ENCODE results near the gene DDX55. TPM values are rescaled to one million over a fixed set of nuclear protein-coding genes. Genes with fewer than 3 reads are reported as not detected.
"Not testable (repeated sequence)": the region's sequence is repeated elsewhere in the genome, so short reads cannot be mapped to it uniquely, and the experiment has no call there.

DDX55 gene
- total RNA-seq, 1 experiment from 2014 or later: 30.5 TPM

GRCh38 chr12:123578243-123578642 is 23.7 kb upstream of the DDX55 start:
- TF ChIP-seq CTCF (IDR thresholded peaks at IDR 0.05; ENCODE audit: unreplicated experiment): no peak
- Mint-ChIP-seq H3K9me3 (ENCODE audit: unreplicated experiment) (no peaks in the 10 kb centered on the region), H3K4me3 (ENCODE audit: unreplicated experiment) (no peak overlapping the region), H3K27ac (ENCODE audit: low read depth, unreplicated experiment) (no peak overlapping the region), H3K27me3 (ENCODE audit: insufficient read depth, unreplicated experiment) (no peaks in the 10 kb centered on the region), H3K4me1 (ENCODE audit: insufficient read depth, unreplicated experiment) (peaks cover 9% of the 10 kb centered on the region), H3K36me3 (ENCODE audit: insufficient read depth, unreplicated experiment) (peaks cover 17% of the 10 kb centered on the region)
- POLR2A ChIA-PET: interaction anchor here (0.6 kb wide), 3 partner anchors 105 to 1354 kb away, joined by 3 read pairs; no protein-coding TSS in a partner anchor
- intact Hi-C loops (cut with micrococcal nuclease): no loop called here
- no TSS peak for BruUV-seq (replicated peaks)
- no peak for DNase-seq (ENCODE audit: unreplicated experiment)
- CTCF ChIA-PET: interaction anchor here (0.6 kb wide), 2 partner anchors 29 to 309 kb away, joined by 3 to 5 read pairs; no protein-coding TSS in a partner anchor

GRCh38 chr12:123578829-123579228 is 23.1 kb upstream of the DDX55 start:
- H3K4me1 Mint-ChIP-seq (ENCODE audit: insufficient read depth, unreplicated experiment); BruUV-seq (replicated peaks); intact Hi-C loops (cut with micrococcal nuclease); CTCF ChIA-PET; DNase-seq (ENCODE audit: unreplicated experiment); H3K9me3 Mint-ChIP-seq (ENCODE audit: unreplicated experiment); H3K4me3 Mint-ChIP-seq (ENCODE audit: unreplicated experiment); H3K27ac Mint-ChIP-seq (ENCODE audit: low read depth, unreplicated experiment); H3K27me3 Mint-ChIP-seq (ENCODE audit: insufficient read depth, unreplicated experiment): not testable (repeated sequence)
- POLR2A ChIA-PET: interaction anchor here (0.6 kb wide), 1 partner anchor 1355 kb away, joined by 3 read pairs; no protein-coding TSS in a partner anchor
- H3K36me3 Mint-ChIP-seq (ENCODE audit: insufficient read depth, unreplicated experiment): peaks cover 17% of the 10 kb centered on the region

GRCh38 chr12:123580772-123581171 is 21.1 kb upstream of the DDX55 start:
- TF ChIP-seq CTCF (IDR thresholded peaks at IDR 0.05; ENCODE audit: unreplicated experiment): no peak
- Mint-ChIP-seq H3K4me3 (ENCODE audit: unreplicated experiment) (no peak overlapping the region), H3K27me3 (ENCODE audit: insufficient read depth, unreplicated experiment) (no peaks in the 10 kb centered on the region), H3K4me1 (ENCODE audit: insufficient read depth, unreplicated experiment) (peaks cover 15% of the 10 kb centered on the region), H3K36me3 (ENCODE audit: insufficient read depth, unreplicated experiment) (peaks cover 24% of the 10 kb centered on the region), H3K27ac (ENCODE audit: low read depth, unreplicated experiment) (no peak overlapping the region), H3K9me3 (ENCODE audit: unreplicated experiment) (no peaks in the 10 kb centered on the region)
- DNase-seq (ENCODE audit: unreplicated experiment): no peak
- intact Hi-C loops (cut with micrococcal nuclease): loop anchor here (5.0 kb wide), 2 partner anchors 123 to 193 kb away; partner anchors contain the start of gene SNRNP35
- CTCF ChIA-PET: interaction anchor here (2.0 kb wide), 1 partner anchor 48 kb away, joined by 8 read pairs; no protein-coding TSS in a partner anchor
- POLR2A ChIA-PET: no interaction called here
- BruUV-seq (replicated peaks): no TSS peak

- no peak for DNase-seq (ENCODE audit: unreplicated experiment)
- POLR2A ChIA-PET: interaction anchor here (6.2 kb wide), 1 partner anchor 10 kb away, joined by 36 read pairs; the partner anchor contains the start of gene DDX55
- CTCF ChIA-PET: interaction anchor here (0.6 kb wide), 1 partner anchor 19 kb away, joined by 3 read pairs; no protein-coding TSS in a partner anchor
- H3K9me3 Mint-ChIP-seq (ENCODE audit: unreplicated experiment): no peaks in the 10 kb centered on the region
- peaks cover 6% of the 10 kb centered on the region for H3K4me1 Mint-ChIP-seq (ENCODE audit: insufficient read depth, unreplicated experiment)
- no peak for TF ChIP-seq CTCF (IDR thresholded peaks at IDR 0.05; ENCODE audit: unreplicated experiment)
- intact Hi-C loops (cut with micrococcal nuclease): no loop called here
- H3K4me3 Mint-ChIP-seq (ENCODE audit: unreplicated experiment): no peak overlapping the region
- peaks cover 100% of the 10 kb centered on the region for H3K36me3 Mint-ChIP-seq (ENCODE audit: insufficient read depth, unreplicated experiment)
- no peaks in the 10 kb centered on the region for H3K27me3 Mint-ChIP-seq (ENCODE audit: insufficient read depth, unreplicated experiment)
- H3K27ac Mint-ChIP-seq (ENCODE audit: low read depth, unreplicated experiment): peak overlapping the region; percentile 59
- BruUV-seq (replicated peaks): no TSS peak
Observed at GRCh38 chr12:123591702-123592481, 10.0 kb upstream of the DDX55 start.
